GM18867 (cell line): ENCODE measurements around the gene ITGB6.

Experiments
- ATAC-seq: cut with Tn5 transposase; IDR thresholded peaks from one replicate; pipeline ENCODE4 v1.9.1; 2021; ENCODE audit warnings: mild to moderate bottlenecking, moderate library complexity; ENCODE audit not compliant: unreplicated experiment

ITGB6 gene

DNA sequence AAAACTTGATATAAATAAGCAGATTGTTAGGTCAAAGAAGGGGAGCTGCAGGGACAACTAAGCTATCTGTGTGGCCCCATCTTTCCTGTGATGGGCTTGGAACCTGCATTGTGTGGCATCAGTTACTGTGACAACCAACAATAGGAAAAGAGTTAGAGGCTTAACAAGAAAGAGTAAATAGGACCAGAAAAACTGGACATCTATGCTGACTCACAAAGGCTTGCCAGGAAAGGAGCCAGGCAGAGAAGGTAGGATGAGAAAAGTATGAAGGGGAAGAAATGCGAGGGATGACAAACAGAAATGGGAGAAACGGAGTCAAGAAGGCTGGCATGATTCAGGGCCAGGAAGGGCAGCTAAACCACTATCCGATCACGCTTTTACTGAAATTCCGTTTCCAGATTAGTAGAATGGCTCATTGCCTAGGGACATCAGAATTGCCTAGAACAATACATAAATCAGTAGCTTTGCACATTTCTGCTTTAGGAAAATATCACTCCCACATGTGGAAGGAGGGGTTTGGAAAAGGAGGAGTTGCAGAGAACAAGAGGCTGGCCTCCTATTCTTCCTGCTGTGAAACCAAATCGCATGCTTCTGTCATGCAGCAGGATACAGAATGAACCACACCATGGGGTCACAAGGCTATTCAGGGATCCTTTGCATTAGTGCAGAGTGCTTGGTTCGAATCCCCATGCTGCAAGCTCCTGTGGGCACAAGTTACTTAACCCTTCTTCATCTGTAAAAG lies 144.9 kb downstream of the ITGB6 start:
- no peak for ATAC-seq

DNA sequence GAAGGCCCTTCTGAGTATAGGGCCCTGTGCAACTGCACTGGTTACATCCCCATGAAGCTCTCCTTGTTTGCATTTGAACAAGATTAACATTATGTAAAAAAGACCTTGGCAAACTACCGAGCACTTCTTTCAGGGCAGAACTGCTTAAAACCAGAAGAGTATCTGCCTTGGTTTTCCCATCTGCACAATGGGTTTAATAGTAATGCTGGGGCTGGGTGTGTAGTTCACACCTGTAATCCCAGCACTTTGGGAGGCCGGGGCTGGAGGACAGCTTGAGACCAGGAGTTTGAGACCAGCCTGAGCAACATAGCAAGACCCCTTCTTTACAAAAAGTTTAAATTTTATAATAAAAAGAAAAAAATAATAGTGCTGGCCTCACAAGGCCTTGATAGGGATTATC lies 146.1 kb downstream of the ITGB6 start:
- no peak for ATAC-seq

DNA sequence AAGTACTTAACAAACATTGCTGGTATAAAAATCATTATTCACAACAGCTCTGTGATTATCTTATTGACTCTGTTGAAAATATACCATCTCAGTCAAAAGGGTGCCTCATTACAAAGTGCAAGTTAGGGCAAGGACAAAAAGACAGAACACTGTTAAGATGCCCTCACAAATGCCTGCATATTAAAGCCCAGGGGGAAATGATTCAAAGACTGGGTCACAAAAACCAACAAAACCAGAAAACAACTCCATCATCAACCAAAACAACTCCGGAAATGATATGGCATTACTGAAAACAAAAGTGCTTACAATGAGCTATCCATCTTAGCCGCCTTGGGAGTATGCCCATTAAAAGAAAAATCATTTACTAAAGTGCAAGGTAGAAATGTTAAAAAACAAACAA lies 147.5 kb downstream of the ITGB6 start:
- ATAC-seq, result no peak

DNA sequence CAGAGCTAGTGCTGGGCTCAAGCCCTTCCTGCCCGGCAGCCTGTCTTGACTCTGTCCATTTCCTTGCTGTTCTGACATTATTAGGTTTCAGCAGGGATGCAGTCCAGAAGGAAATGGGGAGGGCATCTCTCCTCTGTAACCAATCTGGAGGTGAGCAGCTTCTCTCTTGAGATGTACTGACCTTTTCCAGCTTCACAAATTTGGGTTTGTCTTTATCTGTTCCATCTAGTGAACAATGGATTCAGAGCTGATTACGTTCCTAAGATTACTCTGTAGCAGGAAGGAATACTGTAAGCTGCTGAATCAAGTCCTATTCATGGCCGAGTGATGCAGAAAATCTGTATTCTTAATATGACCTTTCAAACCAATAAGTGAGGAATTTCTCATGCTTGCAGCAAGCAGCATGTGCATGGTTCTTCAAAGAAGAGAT lies 148.7 kb downstream of the ITGB6 start:
- ATAC-seq, result no peak

DNA sequence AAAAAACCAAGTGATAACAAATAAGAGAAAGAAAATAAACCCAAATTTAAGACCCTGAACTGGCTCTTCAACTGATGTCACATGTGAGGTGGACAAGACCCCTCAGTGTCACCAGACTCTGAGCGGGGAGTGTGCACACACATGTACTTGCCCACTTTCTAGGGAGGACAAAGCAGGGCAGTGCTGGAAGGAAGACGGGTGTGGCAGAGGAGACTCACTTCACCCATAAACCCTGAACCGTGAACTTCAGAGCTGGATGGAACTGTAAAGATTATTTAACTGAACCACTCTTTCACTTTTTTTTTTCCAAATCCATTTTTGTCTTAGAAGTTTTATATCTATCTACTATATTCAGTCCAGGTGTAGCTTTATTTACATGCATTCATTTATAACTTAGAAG lies 149.9 kb downstream of the ITGB6 start:
- no peak for ATAC-seq
